TTC549 (cell line): ENCODE results near the gene ECM1.

Experiments
- FAIRE-seq: peaks from 2 replicates; lab custom pipeline; 2012; peaks lifted over from hg19 to GRCh38; lab: Jason Lieb, UNC

Gene ECM1

DNA sequence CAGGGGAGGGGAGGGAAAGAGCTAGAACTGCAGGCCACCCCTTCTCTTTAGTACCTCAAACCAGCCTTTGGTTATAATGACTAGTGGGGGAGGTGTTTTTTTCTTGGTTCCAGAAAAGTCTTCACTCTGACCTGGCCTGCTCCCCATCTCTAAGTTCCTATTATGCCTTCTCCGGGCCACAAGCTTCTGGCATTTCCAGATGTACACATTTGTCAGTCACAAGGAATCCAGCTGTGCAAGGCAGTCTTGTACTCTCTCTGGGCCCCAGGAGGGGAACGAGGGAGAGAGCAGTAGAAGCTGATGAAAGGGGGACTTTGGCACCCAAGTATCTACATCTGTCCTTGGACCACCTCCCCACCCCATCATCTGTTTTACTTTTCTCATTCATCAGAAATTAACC, 4.9 kb downstream of the ECM1 start:
- no peak for FAIRE-seq

DNA sequence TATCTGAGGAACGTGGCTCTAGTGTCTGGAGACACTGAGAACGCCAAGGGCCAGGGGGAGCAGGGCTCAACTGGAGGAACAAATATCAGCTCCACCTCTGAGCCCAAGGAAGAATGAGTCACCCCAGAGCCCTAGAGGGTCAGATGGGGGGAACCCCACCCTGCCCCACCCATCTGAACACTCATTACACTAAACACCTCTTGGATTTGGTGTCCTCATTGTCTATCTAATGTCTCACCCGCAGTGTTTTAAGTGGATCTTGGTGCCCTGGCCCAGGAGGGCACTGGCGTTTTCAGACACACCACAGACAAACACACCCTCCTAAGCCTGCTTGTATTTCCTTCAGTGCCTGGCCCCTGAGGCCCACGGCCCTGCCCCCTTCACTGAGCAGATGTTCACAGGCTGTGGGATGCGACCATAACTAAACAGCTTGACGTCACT, 5.5 kb downstream of the ECM1 start:
- no peak for FAIRE-seq

DNA sequence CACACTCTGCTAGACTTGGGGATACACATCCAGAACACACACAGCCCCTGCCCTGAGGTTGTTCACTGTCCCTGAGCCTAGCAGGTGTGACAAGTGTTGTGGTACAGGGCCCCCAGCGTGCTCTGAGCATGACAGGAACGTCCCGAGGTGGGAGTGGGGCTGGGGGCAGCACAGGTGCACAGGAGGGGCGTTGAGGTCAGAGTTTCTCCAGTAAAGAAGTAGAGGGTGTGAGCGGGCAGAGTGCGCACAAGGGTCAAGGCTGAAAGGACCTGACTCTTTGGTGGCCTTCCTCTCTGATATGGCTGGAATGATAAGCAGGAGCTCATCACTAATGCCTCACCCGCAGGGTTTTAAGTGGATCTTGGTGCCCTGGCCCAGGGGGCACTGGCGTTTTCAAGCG, 6.4 kb downstream of the ECM1 start:
- FAIRE-seq: no peak

DNA sequence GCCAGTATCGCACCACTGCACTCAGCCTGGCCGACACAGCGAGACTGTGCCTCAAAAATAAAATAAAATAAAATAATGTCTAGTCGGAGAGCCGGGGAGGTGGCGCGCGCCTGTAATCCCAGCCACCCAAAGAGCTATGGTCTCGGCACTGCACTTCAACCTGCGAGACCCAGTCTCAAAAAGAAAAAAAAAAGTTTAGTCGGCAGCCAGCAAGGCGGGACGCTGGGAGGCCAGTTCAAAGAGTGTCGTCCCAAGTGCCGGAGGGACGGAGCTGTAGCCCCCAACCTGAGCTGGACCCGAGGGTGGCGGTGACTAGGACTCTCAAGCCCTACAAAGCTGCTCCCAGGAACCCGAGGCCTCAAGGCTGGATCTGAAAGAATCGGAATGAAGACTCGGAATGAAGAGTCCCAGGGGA, 7.0 kb downstream of the ECM1 start:
- no peak for FAIRE-seq

DNA sequence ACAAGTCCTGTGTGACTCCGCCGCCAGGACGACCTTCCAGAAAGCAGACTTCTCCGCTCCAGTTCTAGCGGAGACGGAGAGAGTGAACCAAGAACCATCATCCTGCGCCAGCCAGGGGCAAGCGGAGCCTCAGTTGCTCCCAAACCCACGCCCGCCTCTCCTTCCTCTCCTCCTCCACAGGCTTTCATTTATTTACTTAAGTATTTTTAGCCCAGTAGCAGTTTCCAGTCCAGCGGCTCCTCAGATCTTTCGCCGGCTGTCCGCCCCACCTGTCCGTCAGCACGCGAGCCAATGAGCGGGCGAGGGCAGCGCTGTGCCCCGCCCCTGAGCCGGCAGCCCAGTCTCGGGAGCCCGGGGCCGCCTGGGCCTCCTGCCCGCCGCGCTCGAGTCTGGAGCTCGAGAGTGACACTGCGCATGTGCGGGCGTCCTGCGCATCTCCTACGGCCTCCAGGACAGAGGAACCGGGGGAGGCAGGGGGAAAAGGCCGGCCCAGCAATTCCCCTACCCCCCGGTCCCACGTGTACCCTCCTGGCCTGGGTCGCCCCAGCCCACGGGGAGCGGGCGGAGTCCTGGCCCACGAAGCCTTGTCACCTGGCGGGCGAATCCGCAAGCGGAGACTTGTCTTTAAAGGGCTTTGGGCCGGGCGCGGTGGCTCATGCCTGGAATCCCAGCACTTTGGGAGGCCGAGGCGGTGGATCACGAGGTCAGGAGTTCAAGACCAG, 7.6 kb downstream of the ECM1 start, which contains the start of gene FALEC:
TSS of gene FALEC (plus strand) at position 425 of the 722 bp plus-strand sequence.
- peak; percentile 83 for FAIRE-seq

DNA sequence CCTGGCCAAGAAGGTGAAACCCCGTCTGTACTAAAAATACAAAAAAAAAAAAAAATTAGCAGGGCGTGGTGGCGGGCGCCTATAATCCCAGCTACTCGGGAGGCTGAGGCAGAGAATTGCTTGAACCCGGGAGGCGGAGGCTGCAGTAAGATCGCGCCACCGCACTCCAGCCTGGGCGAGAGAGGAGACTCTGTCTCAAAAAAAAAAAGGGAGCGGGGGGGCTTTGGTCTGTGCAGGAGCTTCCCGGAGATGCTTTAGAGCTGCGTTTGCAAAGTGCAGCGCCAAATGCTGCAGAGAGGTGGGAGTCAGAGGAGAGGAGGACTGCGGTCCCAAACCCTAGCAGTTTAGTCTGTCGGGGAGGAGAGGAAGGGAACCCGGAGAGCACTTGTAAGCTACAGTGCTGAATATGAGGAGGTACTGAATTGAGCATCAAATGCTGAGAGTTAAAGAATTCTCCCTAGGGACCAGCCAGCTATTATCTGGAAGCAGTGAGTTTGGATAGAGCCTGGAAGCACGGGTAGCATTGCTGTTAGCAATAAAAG, 8.2 kb downstream of the ECM1 start:
- FAIRE-seq: no peak

DNA sequence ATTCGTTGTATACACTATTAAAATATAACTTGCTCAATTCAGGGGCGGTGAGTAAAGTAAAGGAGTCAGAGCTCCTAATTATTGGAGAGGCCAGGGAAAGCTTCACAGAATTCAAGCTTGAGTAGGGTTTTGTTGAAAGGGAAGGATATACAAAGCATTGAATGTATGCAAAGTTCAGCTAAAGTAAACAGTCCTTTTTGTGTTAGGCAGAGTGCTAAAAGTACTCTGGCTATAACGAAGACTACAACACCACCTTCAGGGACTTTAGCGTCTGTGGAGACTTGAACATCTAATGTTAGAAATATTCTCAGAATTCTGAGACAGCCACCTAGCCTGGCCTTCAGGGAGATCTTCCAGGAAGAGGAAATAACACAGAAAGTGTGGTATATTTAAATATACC, 8.7 kb downstream of the ECM1 start:
- peak; percentile 75 for FAIRE-seq

DNA sequence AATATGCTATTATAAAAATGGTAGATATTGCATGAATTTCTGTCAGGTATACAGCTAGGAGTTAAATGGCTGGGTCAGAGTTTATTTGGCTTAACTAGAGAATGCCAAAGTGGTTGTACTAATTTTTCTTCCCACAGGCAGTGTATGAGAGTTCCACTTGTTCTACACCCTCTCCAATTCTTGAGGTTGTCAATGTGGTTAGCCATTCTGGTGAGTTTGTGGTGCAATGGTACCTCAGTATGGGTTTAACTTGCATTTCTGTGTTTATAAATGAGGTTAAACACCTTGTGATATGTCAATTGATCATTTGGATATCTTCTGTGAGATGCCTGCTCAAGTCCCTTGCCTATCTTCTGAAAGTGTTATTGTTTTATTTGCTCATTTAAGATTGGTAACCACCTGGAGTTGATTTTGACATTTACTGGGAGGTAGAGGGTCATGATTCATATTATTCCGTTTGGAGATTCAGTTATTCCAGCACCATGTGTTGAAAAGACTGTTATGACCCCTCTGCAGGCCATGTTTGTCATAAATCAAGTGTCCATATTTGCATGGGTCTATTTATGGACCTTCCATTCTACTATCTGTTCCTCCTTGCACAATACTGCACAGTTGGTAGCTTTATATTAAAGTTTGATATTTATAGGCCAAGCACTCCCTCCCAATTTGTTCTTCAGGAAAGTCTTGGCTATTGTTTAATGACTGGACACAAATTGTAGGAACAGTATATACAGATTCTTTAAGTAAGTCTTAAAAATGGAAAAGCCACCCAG, 13.5 kb downstream of the ECM1 start:
- no peak for FAIRE-seq

DNA sequence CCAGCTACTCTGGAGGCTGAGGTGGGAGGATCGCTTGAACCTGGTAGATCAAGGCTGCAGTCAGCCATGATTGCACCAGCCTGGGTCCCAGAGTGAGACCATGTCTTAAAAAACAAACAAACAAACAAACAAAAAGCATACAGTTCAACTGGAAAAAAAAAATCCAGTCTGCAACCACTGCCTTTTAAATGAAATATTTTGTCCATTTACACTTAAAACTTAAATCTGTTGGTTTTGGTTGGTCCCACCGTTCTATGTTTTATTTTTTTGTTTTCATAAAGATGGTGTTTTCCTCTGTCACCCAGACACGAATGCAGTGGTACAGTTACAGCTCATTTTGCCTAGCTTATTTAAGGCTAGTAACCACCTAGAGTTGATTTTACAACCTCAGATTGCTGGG, 17.4 kb downstream of the ECM1 start:
- FAIRE-seq: no peak

DNA sequence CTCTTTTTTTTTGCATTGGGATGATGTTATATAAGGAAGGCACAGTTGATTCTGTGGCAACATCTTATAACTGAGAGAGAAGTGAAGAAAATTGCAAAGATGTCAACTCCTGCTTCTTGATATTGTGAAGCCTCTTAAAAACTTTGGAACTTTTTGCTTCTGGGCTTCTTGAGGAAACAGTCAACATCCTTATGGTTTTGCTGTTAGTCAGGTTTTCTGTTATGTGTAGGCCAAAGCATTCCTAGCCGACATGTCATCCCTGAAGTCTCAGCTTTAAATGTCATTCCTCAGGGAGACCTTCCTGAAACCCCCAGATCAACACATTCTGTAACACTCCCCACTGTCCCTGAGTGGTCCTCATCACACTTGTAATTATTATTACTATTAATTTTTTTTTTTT, 20.3 kb downstream of the ECM1 start:
- no peak for FAIRE-seq

DNA sequence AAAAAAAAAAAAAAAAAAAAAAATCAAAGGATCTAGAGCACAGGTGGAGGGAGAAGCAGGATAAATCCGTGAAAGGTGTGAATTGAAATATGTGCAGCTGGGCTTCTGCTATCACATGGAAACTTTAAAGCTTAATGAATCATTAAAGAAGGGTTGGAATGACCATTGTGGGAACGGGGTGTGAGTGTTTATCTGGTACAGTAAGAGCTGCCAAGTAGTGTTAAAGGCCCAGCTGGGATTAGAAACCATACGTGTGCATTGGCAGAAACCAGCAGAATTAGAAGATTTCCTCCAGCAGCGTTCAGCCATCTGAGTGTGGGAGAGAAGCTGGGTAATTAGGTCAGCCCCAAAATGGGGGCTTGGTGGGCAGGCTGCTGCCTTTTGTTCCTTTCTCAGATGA, 21.1 kb downstream of the ECM1 start:
- FAIRE-seq: no peak

DNA sequence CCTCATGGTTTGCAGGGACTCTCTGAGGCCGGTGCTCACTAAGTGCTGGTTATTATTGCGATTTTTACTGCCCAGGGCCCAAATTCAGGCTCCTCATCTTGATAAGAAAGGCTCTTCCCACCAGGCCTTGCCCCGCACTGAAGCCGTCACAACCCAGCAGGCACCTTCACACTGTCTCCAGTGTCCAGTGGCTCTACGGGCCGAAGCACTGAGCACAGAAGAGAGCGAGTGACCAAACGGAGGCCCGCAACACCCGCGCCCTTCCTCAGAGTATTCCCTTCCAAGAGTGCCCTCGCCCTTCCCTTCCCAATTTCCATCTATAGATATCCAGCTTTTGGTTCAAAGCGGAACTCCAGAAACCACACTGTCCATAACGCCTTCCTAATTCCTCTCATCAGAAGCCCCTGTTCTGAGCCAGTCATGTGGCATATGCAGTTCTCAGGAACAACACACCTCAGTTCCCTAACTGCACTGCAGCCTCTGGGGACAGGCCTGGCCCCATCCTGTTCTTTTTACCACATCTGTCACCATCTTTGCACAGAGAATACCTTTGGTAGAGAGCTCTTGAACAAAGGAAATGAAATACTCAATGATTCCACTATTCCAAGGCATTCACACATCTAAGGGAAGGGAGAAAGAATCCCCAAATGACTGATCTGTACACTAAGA, 22.7 kb downstream of the ECM1 start:
- FAIRE-seq: no peak

DNA sequence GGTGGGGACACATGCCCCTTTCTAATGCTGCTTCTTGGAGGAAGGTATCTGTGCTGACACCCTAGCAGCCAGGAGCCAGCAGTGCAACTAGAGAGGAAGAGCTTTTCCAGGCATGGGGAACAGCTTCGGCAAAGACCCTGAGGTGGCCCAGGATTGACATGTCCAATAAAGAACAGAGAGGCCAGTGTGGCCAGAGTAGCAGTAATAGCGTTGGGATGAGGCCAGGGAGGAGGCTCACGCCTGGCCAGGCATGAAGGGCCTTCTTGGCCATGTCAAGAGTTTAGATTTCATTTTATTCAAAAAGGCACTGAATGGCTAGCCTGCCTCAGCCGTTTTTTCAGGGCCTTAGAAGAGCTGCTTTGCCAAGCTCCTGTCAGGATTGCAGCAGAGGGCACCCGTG, 25.0 kb downstream of the ECM1 start:
- FAIRE-seq: no peak

DNA sequence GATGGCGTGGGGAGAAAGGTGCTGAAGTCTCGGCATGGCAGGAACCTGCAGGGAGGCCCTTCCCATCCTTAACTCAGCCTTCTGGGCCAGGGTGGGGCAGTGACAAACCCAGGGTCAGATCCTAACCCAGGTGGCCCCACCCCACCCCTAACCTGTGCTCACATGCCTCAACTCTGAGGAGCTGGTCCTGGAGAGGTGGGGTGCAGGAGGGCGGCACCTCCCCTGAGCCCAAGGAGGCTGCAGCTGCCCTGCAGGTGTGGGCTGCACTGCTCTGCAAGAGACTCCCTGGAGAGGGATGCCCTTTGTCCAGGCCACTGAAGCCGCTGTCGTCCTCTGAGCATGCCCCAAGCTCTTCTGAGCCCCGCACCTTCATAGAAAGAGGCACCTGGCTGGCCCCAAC, 26.1 kb downstream of the ECM1 start:
- FAIRE-seq: no peak

DNA sequence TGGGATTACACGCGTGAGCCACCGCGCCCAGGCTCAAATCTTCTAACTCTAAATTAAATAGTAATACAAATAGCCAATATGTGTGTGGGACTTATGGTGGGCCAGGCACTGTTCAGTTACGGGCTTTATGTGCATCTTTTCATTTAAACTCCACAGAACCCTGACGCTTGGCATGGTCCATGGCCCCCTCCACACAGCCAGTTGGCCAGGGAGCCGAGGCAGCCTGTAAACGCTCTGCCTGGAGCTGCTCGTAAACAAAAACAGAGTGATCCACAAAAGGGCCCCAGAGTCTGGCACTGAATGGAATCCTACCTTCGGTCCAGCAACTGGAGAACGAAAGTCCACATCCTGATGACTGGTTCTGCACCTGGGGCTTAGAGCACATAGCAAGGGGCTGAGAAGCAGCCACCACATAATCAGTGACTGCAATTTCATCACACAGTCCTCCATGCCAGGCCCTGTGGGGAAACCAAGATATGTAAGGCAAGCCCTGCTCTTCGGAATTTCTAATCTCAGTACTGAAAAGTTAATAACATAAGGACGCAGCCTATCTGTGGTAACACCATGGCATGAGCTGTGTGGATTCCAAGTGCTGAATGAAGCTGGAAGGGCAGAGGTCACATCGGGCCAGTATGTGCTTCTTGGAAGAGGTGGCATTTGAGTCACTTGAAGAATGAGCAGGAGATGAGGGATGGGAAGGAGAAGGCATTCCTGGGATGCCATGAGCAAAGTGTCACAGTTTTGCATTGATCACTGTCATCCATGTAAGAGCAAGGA, 27.8 kb downstream of the ECM1 start:
- no peak for FAIRE-seq

DNA sequence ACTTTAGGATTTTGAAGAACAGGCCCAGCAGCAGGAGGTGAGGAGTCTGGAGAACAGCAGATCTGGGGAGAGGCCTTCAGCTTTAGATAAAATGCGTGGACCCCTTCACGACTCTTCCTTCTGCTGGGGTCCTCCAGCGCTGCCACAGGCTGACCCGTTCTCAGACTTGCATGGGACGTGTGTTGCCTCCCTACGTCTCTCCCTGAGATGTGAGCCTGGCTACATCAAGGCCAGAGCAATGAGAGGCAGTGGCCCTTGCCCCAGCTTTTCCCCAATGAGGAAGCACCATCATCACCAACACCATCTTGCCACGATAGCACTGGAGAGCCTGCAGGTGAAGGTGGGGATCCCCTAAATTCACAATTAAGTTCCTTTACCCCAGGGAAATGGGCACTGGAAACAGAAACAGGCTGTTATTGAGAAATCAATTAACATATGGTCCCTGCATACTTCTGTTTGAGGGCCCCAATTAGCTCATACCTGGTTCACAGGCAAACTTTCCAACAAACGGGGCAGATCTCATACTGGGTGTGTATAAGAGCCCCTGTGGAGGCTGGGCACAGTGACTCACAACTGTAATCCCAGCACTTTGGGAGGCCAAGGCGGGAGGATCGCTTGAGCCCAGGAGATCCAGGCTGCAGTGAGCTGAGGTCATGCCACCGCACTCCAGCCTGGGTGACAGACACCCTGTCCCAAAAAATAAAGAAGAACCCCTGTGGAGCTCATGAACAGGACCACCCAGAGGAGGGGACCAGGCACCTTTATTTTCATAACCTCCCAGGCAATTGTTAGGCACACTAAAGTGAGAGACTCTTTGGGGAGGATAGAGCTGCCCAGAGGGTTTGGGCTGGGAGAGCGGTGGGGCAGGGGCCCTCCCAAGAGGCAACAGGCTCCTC, 29.2 kb downstream of the ECM1 start:
- no peak for FAIRE-seq

DNA sequence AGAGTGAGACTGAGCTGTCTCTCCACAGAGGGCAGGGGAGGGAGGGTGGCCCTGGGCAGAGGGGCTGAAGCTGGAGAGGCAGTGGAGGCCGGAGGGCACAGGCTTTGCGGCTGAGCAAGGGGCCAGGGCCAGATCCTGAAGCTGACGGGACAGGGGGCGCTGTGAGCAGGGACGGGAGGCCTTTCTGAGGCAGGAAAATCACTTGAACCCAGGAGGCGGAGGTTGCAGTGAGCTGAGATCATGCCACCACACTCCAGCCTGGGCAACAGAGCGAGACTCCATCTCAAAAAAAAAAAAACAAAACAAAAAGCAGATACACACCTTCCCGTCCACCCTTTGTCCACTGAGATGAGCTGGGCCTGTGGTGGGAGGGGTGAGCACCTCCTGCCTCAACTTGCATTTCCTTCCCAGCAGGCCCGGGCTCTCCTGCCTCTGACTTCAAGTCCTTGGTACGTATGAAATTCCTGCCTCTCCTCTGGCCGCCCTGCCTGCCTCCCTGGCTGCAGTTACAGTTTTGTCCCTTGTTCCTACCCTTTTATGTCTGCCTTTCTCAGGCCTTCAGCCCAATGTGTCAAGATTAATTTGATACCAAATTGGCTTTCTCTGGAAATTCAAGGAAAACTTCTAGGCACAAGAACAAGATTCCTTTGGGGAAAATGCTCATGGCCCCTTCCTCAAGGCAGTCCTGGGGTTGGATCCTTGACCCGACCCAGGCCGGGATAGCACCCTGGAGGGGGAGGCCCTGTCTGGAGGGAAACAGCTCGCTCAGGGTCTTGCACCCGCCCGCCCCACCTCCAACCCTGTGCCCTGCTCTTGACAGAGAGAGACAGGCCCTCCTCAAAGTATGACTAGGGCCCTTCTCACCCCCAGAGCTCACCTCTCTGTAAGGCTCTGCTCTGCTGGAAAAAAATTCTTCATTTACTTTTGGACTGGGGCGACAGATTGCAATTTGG, 30.1 kb downstream of the ECM1 start:
- FAIRE-seq: no peak

DNA sequence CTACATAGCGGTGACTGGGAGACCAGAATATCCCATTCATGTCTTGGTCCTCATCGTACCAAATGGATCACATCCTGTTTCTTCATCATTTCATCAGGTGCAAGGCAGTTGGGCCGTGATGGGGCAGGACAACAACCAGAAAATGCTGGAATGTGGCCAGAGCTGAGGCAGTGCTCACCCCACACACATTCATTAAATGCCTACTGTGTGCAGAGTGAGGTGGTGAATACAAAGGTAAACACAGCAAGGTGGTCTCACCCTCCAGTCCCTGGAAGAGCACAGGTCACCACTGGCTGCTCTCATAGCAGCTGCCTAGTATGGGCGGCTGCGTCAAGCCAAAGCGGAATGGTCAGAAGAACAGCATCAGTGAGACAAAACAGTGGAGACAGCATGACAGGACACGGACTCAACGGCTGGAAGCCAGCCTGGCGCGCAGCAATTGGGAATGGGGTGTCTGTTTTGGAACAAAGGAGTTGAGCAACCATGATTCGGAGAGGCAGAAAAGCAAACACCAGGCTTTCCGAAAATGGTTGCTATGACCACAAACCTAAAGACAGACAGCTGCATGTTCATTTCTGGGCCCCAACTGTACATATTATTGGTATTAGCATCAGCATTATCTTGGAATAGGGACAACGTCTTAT, 35.7 kb downstream of the ECM1 start:
- FAIRE-seq: no peak

DNA sequence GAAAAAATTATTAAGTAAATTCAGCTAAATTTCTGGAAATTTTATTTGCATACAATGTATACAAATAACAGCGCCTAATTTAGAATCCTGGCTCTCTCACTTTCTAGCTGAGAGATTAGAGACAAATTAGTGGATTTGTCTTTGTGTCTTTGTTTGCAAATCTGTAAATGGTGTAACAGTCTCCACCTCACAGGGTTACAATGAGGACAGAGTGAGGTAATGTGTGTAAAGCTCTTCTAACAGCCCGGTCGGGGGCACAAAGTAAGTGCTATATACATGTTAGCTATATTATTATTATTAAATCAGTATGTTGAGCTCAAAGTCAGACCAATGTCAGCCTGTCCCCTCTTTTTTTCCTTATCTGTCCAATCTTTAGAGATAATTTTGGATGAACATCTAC, 36.3 kb downstream of the ECM1 start:
- FAIRE-seq: no peak
